Measurements from ENCODE around the gene SLFN13. TPM values are rescaled to one million over a fixed set of nuclear protein-coding genes. Genes with fewer than 3 reads are reported as not detected.
"Not testable (repeated sequence)": the region's sequence is repeated elsewhere in the genome, so short reads cannot be mapped to it uniquely, and the experiment has no call there.

SLFN13 gene
- total RNA-seq, 1 experiment from 2014 or later = 1.7 TPM

- Mint-ChIP-seq H3K27ac (ENCODE audit: low read depth, unreplicated experiment) (no peak overlapping the region), H3K4me1 (ENCODE audit: insufficient read depth, unreplicated experiment) (peaks cover 5% of the 10 kb centered on the region), H3K36me3 (ENCODE audit: insufficient read depth, unreplicated experiment) (no peaks in the 10 kb centered on the region), H3K9me3 (ENCODE audit: unreplicated experiment) (peaks cover 11% of the 10 kb centered on the region), H3K27me3 (ENCODE audit: insufficient read depth, unreplicated experiment) (peaks cover 12% of the 10 kb centered on the region), H3K4me3 (ENCODE audit: unreplicated experiment) (no peak overlapping the region)
- CTCF ChIA-PET = no interaction called here
- POLR2A ChIA-PET = interaction anchor here (0.6 to 0.7 kb wide), 2 partner anchors 15 to 279 kb away, joined by 3 read pairs; no protein-coding TSS in a partner anchor
- no TSS peak for BruUV-seq (replicated peaks)
- TF ChIP-seq CTCF (IDR thresholded peaks at IDR 0.05; ENCODE audit: unreplicated experiment) = no peak
- intact Hi-C loops (cut with micrococcal nuclease) = no loop called here
- no peak for DNase-seq (ENCODE audit: unreplicated experiment)
Measured at GRCh38 chr17:35467824-35468223, 19.3 kb upstream of the SLFN13 start.

DNA sequence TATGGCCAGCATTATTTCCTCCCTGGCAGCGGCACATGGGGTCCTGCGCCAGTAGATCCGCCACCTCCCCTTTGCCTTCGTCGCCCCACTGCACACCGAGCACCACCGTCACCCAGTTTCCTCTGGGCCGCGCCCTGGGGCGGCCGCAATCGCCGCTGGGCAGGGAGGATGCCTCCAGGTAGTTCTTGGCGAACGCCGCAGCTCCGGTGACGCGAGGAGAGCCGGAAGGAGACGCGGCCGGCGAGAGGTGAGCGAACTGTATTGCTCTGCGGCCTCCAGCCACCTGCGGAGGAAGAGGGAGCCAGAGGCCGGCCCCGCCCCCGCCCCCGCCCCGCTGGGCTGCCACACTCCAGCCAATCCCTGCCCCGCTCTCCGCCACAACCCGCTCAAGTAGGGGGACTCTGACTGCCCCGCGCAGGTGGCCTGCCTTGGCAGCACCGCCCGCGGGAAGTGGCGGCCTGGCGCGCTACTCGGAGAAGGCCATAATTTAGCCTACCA is 11.8 kb upstream of the SLFN13 start:
- Mint-ChIP-seq H3K4me3 (ENCODE audit: unreplicated experiment) (peak overlapping the region; percentile 63), H3K36me3 (ENCODE audit: insufficient read depth, unreplicated experiment) (no peaks in the 10 kb centered on the region), H3K27me3 (ENCODE audit: insufficient read depth, unreplicated experiment) (peaks cover 22% of the 10 kb centered on the region), H3K9me3 (ENCODE audit: unreplicated experiment) (no peaks in the 10 kb centered on the region), H3K4me1 (ENCODE audit: insufficient read depth, unreplicated experiment) (peaks cover 6% of the 10 kb centered on the region), H3K27ac (ENCODE audit: low read depth, unreplicated experiment) (no peak overlapping the region)
- no peak for TF ChIP-seq CTCF (IDR thresholded peaks at IDR 0.05; ENCODE audit: unreplicated experiment)
- DNase-seq (ENCODE audit: unreplicated experiment) = no peak
- POLR2A ChIA-PET = interaction anchor here (1.8 kb wide), 1 partner anchor 27 kb away, joined by 6 read pairs; no protein-coding TSS in a partner anchor
- CTCF ChIA-PET = no interaction called here
- no TSS peak for BruUV-seq (replicated peaks)
- intact Hi-C loops (cut with micrococcal nuclease) = no loop called here

- H3K4me3 Mint-ChIP-seq (ENCODE audit: unreplicated experiment); H3K27ac Mint-ChIP-seq (ENCODE audit: low read depth, unreplicated experiment); POLR2A ChIA-PET; intact Hi-C loops (cut with micrococcal nuclease); H3K4me1 Mint-ChIP-seq (ENCODE audit: insufficient read depth, unreplicated experiment); BruUV-seq (replicated peaks); DNase-seq (ENCODE audit: unreplicated experiment); H3K9me3 Mint-ChIP-seq (ENCODE audit: unreplicated experiment); H3K36me3 Mint-ChIP-seq (ENCODE audit: insufficient read depth, unreplicated experiment): not testable (repeated sequence)
- H3K27me3 Mint-ChIP-seq (ENCODE audit: insufficient read depth, unreplicated experiment) = peaks cover 10% of the 10 kb centered on the region
- CTCF ChIA-PET = interaction anchor here (1.1 to 1.3 kb wide), 2 partner anchors 131 to 139 kb away, joined by 3 to 4 read pairs; no protein-coding TSS in a partner anchor
Measured at GRCh38 chr17:35454035-35454434, 5.5 kb upstream of the SLFN13 start.

- intact Hi-C loops (cut with micrococcal nuclease) = no loop called here
- Mint-ChIP-seq H3K27ac (ENCODE audit: low read depth, unreplicated experiment) (no peak overlapping the region), H3K27me3 (ENCODE audit: insufficient read depth, unreplicated experiment) (peaks cover 3% of the 10 kb centered on the region), H3K4me1 (ENCODE audit: insufficient read depth, unreplicated experiment) (no peaks in the 10 kb centered on the region), H3K4me3 (ENCODE audit: unreplicated experiment) (no peak overlapping the region), H3K9me3 (ENCODE audit: unreplicated experiment) (no peaks in the 10 kb centered on the region), H3K36me3 (ENCODE audit: insufficient read depth, unreplicated experiment) (no peaks in the 10 kb centered on the region)
- ChIA-PET POLR2A (no interaction called here), CTCF (interaction anchor here (1.3 kb wide), 1 partner anchor 139 kb away, joined by 3 read pairs; no protein-coding TSS in a partner anchor)
- no peak for TF ChIP-seq CTCF (IDR thresholded peaks at IDR 0.05; ENCODE audit: unreplicated experiment)
- BruUV-seq (replicated peaks) = no TSS peak
- DNase-seq (ENCODE audit: unreplicated experiment) = no peak
Measured at GRCh38 chr17:35453171-35453570, 4.6 kb upstream of the SLFN13 start.

Data from MCF 10A (cell line).